GM12801 (cell line): ENCODE results near the gene LDLRAD4.

Experiments used
- TF ChIP-seq, protein P1 (sequence below): IDR thresholded peaks from one replicate; pipeline ENCODE4 v1.5.1; 2011; ENCODE audit warnings: control low read depth; ENCODE audit not compliant: insufficient read length; ENCODE audit errors: extremely low read depth

The LDLRAD4 gene

GRCh38 chr18:13660510-13660909 lies 441.9 kb downstream of the LDLRAD4 start:
- TF ChIP-seq, protein P1, sequence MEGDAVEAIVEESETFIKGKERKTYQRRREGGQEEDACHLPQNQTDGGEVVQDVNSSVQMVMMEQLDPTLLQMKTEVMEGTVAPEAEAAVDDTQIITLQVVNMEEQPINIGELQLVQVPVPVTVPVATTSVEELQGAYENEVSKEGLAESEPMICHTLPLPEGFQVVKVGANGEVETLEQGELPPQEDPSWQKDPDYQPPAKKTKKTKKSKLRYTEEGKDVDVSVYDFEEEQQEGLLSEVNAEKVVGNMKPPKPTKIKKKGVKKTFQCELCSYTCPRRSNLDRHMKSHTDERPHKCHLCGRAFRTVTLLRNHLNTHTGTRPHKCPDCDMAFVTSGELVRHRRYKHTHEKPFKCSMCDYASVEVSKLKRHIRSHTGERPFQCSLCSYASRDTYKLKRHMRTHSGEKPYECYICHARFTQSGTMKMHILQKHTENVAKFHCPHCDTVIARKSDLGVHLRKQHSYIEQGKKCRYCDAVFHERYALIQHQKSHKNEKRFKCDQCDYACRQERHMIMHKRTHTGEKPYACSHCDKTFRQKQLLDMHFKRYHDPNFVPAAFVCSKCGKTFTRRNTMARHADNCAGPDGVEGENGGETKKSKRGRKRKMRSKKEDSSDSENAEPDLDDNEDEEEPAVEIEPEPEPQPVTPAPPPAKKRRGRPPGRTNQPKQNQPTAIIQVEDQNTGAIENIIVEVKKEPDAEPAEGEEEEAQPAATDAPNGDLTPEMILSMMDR: no peak

- TF ChIP-seq, protein P1: no peak
Observed at GRCh38 chr18:13661051-13661778, 442.7 kb downstream of the LDLRAD4 start.

GRCh38 chr18:13661779-13662256 lies 443.3 kb downstream of the LDLRAD4 start:
- TF ChIP-seq, protein P1: no peak

- TF ChIP-seq, protein P1: no peak
Observed at GRCh38 chr18:13672657-13673056, 454.1 kb downstream of the LDLRAD4 start.

DNA sequence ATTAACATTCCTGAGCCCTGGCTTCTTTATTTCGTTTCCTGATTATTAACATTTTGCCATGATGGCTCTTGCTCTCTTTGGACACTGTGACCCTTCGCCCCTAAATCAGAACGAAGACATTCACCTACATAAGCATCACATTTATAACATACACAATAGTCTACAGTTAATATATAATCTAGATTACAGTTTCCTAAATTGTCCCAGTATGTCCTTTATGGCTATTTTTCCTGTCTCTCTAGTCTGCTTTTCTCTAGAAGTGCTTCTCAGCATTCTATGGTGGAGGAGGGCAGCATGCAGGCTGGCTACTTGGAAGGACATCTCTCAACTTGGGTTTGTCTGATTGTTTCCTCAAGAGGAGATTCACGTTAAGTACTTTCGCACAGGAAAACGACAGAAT lies 457.9 kb downstream of the LDLRAD4 start:
- TF ChIP-seq, protein P1: no peak

DNA sequence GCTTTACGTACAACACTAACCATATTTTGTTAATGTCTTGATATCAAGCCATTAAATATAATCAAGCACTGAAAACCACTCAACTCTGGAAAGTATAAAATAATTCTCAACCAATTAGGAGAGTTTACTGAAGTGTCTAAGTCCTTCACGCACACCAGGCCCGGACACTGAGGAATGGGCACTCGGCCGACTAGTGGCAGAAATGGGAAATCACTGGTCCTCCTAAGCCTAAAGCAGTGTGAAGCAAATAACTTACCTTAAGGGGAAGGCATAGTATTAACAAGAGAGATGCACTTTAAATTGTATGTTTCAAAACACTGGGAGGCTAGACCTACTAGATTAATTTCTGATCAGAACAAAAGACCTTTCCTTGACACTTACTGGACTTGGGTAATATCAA lies 462.1 kb downstream of the LDLRAD4 start:
- TF ChIP-seq, protein P1: no peak

DNA sequence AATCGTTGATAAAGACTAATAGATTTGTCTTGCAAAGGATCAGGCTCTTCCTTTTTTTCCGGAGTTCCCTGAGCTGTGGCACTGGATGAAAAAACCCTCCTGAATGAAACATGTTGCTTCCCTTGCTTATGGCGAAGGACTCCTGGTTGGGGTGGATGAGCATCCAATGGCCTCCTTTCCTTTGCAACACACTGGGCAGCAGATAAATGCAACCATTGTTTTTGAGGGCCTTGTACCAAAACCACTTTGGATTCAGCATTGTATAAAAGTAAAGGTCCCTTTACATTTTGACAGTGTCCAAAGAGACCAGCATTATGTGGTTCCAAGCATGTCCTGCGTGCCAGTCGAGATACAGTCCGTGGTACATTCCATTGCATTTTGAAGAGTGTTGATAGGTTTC lies 463.1 kb downstream of the LDLRAD4 start:
- TF ChIP-seq, protein P1: no peak

DNA sequence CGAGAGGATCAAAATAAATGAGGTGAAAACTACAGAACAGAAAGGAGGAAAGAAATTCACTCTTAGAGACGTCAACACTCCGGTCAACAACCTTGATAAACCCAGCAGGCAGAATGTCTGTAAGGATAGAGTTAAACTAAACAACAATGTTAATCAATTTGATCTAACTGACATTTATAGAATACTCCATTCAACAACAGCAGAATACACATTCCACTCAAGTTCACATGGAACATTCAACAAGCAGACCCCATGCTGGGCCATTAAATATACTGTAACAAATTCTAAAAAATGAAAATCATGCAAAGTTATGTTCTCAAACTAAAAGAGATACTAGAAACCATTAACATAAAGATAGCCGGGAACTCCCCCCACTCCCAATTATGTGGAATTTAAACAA lies 466.0 kb downstream of the LDLRAD4 start:
- TF ChIP-seq, protein P1: no peak
